Vagina (tissue), 2 donors: Measurements from ENCODE around the gene STRN.

Experiments used
- POLR2A ChIP-seq, 2 donors: fragments of 450-650 bp; IDR thresholded peaks; one replicate each; pipeline ENCODE4 v1.6.1; 2017; ENCODE audit warnings: antibody characterized with exemption in 2 of 2, mild to moderate bottlenecking in 2 of 2, moderate library complexity in 2 of 2
- TF ChIP-seq, protein P1 (sequence below), 3 experiments: fragments of 450-650 bp in 2 of 3; fragments of 200-600 bp in 1 of 3; sonication (generic) in 1 of 3; IDR thresholded peaks; one replicate each; pipeline ENCODE4 v1.5.1; 2017 to 2019; ENCODE audit warnings: antibody characterized with exemption in 3 of 3, mild to moderate bottlenecking in 2 of 3, moderate library complexity in 2 of 3

DNA sequence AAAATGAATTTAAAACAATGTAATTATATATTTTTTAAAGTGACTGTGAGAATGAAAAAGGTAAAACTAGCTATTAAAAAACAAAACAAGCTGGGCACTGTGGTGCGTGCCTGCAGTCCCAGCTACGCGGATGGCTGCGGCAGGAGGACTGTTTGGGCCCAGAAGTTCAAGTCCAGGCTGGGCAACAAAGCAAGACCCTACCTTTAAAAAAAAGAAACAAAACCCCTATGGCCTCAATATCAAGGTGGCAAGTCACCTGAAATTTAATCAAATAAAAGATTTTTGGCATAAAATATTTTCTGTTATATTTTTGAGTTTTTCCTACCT is 46.9 kb upstream of the STRN start:
- TF ChIP-seq POLR2A (IDR thresholded peaks at IDR 0.05) = no peak
- TF ChIP-seq, protein P1, sequence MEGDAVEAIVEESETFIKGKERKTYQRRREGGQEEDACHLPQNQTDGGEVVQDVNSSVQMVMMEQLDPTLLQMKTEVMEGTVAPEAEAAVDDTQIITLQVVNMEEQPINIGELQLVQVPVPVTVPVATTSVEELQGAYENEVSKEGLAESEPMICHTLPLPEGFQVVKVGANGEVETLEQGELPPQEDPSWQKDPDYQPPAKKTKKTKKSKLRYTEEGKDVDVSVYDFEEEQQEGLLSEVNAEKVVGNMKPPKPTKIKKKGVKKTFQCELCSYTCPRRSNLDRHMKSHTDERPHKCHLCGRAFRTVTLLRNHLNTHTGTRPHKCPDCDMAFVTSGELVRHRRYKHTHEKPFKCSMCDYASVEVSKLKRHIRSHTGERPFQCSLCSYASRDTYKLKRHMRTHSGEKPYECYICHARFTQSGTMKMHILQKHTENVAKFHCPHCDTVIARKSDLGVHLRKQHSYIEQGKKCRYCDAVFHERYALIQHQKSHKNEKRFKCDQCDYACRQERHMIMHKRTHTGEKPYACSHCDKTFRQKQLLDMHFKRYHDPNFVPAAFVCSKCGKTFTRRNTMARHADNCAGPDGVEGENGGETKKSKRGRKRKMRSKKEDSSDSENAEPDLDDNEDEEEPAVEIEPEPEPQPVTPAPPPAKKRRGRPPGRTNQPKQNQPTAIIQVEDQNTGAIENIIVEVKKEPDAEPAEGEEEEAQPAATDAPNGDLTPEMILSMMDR (IDR thresholded peaks at IDR 0.05) = no peak
